GM19099 (cell line): ENCODE measurements around the gene MACROD2.

ENCODE experiments used
- POLR2A ChIP-seq: IDR thresholded peaks from 3 replicates; pipeline ENCODE4 v1.6.1; 2011; ENCODE audit warnings: low read depth; ENCODE audit not compliant: insufficient read length; ENCODE audit errors: extremely low read depth

The MACROD2 gene

DNA sequence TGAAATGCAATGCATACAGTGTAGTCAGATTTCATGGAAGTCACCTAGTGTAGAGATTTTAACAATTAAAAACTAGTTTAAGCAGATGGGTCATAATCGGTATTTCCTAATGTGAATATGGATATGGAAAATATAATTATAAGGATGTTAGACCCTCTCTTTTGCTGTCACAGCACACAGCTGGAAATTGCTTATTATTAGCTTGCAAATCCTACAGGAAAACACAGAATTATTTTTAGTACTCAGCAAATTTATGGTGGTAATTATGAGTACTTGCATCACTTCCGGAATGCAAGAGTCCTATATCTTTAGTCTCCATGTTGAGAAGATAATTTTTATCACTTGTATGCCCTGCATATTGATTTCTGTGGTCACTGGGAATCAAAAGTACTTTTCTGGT, 1584.4 kb downstream of the MACROD2 start:
- TF ChIP-seq POLR2A = no peak

DNA sequence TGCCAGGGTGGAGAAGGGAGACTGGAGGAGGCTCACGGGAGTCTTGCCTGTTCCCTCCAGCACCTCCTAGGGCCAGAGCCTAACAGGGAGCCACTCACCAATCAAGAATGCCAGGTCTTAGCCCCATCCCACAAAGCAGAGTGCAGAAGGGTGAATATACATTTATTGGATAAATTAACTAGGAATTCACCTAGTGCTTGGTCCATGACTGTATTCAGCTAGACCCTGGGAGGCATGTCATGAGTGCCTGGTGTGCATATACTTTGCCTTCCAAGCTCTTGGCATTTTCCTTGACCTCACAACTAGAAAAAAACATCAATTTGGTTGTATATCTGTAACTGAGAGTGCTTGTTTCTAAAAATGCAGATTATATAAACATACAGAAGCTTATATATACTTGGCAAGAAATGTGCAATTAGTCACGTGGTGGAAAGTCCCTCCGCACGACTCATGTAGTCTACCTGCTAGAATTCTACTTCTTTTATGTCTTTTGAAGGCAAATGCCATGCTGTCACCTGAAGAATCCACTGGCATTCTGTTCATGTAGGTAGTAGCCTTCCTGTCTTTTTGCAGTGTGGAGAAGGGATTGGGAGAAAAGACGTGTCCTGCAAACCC, 1586.9 kb downstream of the MACROD2 start:
- no peak for TF ChIP-seq POLR2A

DNA sequence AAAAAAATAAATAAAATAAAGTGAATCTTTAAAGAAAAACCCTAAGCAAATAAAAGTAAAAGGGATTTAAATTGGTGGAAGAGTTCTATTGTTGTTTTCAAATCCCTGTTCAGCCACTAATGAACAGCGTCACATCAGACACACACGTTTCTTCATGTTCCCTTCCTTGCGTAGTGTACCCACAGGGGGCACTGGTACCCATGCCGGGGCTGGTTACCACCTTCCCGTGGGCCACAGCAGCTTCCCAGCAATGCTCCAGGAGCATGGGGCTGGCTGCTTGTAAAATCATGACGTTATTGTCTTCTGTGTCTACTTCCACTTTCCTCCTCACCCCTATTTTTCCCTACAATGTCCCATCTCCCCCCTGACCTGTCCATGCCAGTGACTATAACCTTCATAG, 1589.2 kb downstream of the MACROD2 start:
- TF ChIP-seq POLR2A = no peak

DNA sequence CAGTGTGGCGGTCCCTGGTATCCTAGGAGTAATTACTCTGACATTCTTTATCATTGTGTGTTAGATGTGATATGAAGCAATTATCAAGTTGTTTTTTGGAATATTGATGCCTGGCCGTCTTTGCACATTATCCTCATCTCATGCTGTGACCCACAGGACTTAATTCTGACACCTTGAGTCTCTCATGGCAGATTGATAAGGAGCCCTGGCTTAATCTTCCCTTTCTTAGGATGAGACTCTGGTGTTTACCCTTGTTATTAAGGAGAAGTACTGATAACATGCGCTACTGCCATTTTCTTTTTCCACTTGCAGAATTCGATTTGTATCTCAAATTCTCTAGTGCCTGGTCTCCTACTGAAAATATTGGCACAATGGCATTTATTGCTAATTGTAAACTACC, 1597.8 kb downstream of the MACROD2 start:
- no peak for TF ChIP-seq POLR2A

DNA sequence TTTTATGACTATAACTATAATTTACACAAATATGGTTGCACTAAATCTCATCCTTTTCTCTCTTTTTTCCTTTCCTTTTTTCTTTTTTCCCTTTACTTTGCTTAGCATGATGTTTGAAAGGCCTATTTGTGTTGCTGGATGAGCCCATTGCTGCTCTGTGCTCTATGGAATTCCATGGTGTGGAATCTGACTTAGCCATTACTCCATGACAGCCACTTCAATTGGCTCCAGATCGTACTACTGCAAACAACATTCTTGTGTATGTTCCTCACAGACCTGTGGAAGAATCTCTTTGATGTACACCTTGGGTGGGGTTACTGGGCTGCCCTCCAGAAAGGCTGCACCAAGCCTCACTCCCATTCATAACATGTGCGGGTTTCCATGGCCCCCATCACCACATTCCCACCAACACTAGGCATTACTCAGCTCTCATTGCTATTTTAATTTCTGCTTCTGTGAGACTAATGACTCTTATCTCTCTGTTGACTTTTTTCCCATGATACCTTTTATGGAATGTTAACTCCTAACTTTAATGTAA, 1598.9 kb downstream of the MACROD2 start:
- no peak for TF ChIP-seq POLR2A

DNA sequence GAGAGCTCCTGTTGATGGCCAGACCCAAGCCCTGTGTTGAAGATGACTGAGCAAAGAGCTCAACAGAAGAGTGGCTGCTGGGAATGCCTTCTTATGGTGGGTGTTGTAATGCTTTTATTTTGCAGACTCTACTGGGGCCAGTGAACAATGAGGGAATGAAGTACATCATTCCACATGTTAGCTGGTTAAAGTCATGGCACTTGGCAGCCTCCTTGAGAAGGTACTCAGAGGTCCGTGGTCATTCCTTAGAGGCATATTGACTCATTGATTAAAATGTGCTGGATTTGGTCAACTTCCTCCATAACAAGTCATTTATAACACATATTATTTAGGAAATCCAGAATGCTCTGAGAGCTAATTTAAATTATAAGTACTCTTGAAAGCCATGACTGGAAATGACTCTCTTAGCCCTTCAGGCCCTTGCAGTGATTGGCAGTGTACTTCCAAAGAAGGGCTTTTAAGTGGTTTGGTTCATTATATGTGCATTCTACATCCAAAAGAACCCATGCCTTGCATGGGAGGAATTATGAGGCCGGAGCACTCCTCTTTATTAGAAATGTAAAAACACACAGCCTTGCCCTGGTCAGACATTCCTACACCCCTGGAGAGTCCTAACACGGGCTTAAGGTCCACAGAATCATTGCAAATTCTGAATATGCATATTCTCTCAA, 1601.0 kb downstream of the MACROD2 start:
- no peak for TF ChIP-seq POLR2A

DNA sequence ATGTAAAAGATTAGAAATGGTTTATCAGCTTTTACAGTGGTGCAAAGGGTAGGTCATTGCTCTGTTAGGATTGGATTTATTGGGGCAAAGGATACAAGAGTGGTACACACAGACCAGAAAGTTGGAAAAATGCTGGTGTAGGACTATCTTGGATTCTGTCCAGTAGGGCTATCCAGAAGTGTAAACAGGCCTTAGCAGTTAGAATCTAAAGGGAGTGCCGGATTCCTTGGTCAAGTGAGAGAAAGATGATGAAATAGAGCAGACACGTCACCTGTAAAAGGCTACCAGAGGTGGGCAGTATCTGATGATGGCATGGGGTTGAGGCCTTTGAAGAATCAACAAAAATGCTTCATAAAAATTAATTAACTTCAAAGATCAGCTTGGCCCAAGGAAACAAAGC, 1602.0 kb downstream of the MACROD2 start:
- TF ChIP-seq POLR2A = no peak

DNA sequence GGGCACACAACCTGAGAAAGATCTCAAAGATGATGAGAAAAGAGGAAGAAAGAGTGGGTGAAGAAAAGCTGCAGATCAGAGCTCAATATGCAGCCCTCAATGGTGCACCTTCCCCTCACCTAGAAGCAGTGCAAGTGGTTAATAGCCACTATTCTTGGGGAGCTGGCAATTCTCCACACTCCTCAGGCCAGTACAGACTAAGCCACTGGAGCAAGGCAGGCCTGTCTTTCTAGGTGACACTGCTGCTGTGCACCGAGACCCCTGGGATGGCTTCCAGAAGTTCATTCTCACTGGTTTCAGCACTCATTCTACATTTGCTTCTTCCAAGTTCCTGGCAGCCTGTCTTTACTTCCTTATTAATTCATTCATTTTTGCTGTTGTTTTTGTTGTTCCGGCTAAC, 1604.6 kb downstream of the MACROD2 start:
- TF ChIP-seq POLR2A = no peak

DNA sequence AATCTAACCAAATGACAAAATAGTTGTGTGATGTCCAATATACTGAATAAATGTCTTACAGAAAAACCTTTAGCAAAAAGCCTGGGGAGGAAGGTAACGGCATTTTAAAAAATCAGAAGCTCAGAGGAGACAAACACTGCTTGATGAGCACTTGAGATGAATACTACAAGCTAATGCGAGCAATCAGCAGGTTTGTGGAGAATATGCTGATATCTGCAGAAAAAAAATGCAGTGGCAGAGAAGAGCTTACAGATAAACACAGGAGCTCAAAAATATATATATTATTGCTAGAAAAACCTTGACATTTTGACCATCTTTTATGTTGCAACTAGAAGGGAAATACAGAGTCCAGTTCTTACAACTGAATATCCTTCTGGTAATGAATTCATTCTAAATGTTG, 1605.2 kb downstream of the MACROD2 start:
- no peak for TF ChIP-seq POLR2A

DNA sequence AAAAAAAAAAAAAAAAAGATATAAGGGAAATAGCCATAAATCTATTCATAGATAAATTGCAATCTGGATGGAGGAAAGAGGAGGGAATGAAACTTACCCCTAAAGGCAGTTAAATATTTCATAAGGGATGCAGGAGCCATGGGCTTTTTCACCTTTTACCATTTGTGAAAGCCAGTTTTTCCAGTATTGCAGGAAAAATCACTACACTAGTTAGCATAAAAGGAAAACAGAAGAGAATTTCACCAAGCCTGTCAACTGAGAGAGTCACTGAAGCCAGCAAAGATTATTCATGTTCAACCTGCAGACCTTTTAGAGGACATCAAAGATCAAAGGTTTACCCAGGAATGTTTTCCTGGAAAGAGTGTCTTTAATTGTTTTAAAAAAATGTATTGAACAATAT, 1608.2 kb downstream of the MACROD2 start:
- no peak for TF ChIP-seq POLR2A

DNA sequence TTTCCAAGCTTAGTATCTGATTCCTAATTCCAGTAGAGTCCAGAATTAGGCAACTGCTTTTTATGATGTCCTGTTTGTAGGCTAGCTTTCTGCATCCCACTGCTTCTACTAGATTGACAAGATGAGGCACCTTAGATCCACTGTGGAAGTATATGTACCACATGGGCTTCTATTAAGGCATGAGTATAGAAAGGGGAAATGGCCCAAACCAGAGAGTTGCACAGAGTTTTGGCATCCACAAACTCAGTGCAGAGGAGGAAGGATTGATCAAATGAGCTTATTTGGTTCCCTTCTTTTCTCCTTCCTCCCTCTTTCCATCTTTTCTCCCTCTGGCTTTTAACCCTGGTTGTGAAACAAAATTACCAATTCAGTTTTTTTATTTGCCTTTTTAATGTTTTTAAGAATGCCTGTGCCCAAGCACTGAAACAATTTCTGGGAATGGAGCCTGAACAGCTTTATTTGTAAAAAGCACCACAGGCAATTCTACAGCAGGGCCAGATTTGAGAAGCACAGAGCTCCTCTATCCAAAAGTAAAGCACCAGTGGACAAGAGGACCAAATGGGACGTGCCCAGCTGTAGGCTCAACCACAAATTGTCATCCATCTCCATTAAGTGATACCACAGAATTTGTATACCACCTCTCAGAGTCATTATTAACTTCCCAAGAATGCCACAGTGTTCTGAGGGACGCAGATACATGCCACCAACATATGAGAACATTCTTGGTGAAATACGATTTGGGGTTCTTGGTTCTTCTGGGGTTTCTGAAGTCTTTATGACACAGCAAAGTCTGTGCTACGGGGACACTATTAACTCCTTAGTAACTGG, 1608.9 kb downstream of the MACROD2 start:
- TF ChIP-seq POLR2A = no peak

DNA sequence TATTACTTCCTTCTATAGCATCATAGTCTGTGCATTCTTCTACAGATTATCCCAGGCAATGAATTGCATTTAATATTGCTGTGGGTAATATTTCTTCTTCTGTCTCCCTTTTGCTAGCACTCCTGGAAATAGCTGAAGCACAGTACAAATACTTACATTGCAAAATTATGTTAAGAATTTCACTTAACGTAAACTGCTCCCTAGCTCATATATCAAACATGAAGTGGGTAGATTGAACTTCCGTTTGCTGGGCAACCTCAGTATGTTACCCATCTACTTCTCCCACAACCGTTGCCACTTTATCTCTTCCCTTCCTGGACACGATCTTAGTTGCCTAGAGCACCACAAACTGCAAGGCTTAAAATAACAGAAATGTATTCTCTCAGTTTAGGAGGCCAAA, 1614.6 kb downstream of the MACROD2 start:
- no peak for TF ChIP-seq POLR2A

DNA sequence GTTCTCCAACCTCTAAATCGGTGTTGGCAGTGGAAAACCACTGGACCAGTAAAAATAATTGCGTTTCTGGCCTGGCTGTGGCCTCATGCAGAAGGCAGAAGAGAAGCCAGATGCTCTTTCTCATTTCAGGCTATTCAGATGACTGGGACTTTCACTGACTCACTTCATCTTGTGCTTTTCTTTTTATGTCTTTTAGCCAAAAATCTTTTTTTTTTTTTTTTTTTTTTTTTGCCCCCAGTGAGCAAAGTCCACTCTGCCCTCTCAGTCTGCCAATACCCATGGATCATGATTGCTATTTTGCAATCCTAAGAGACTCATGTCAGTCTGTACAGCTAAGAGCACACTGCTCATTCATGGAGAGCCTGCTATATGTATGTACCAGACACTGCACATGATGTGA, 1615.5 kb downstream of the MACROD2 start:
- no peak for TF ChIP-seq POLR2A

DNA sequence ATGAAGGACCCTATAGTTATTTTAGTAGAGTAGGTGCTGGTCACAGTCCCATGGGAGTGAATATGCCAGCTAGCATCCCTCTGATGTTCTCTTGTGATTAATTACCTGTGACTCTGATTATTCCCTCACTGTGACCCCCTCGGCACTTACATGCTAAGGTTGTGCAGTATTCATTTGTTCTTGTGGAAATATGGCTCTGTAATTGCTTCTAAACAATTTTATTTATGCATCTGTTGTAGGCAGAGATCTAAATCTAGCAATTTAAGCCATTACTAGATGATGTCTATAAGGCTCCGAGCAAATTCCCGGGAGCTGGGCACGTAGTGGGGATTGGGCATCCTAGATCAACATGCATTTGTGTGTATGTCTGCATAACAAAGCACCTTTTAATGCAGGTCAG, 1616.2 kb downstream of the MACROD2 start:
- TF ChIP-seq POLR2A = no peak

DNA sequence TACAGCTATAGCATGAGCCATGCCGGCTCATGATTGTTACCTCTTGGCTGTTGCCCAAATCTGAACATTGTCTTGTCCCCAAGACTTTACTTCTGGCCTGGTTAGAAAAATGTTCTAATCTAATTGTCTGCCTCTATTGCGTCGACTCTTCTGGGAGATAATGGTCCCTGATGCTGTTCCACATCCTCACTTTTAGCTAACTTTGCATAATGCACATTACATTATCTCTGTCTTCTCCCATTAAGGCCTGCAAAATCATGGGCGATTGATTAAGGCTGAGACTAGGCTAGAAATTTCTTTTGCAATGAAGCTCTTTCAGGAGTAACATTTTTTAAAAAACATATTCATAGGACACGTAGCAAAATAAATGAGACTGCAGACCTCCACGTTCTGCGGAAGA, 1616.9 kb downstream of the MACROD2 start:
- no peak for TF ChIP-seq POLR2A

DNA sequence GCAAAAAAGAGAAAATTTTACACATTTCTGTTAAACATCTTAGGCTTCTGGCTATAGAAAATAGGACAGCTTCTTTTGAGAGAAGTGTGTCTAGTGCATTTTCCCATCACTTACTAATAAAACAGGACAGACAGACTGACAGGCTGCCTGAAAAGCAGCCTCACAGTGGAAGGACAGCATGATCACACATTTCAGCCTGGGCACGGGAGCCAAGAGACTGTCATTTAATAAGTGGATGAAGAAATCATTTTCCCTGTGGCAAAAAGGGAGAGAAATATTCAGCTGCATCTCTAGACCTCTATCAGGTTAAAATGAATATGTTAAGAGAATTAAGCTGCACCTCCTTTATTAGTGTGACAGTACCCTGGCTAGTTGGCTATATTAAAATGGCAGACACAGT, 1617.5 kb downstream of the MACROD2 start:
- TF ChIP-seq POLR2A = no peak
